SK-N-SH treated with all-trans-retinoic acid at 6 μM for 48 hours (cell line): ENCODE measurements around the gene NINJ2.

Source experiments
- ARNTL ChIP-seq: fragments of 450-650 bp; formaldehyde crosslinking; IDR thresholded peaks from 2 replicates; pipeline ENCODE4 v1.5.0; 2020; ENCODE audit warnings: low read depth, mild to moderate bottlenecking, moderate library complexity, borderline replicate concordance
- ESRRG ChIP-seq: fragments of 250-450 bp; sonication (Bioruptor Pico); IDR thresholded peaks from 2 replicates; pipeline ENCODE4 v1.6.1; 2021; ENCODE audit warnings: mild to moderate bottlenecking
- OSR1 ChIP-seq: fragments of 250-450 bp; sonication (Bioruptor Pico); IDR thresholded peaks from 2 replicates; pipeline ENCODE4 v1.8.0; 2022; ENCODE audit warnings: moderate library complexity, mild to moderate bottlenecking, inconsistent platforms
- PPARA ChIP-seq: fragments of 250-450 bp; sonication (Bioruptor Pico); IDR thresholded peaks from 2 replicates; pipeline ENCODE4 v1.5.0; 2020; ENCODE audit warnings: mild to moderate bottlenecking, borderline replicate concordance
- RARB ChIP-seq: fragments of 250-450 bp; sonication (Bioruptor Pico); IDR thresholded peaks from 2 replicates; pipeline ENCODE4 v1.8.0; 2021; ENCODE audit warnings: mild to moderate bottlenecking, moderate library complexity
- ZC3H10 ChIP-seq: fragments of 250-450 bp; sonication (Bioruptor Pico); IDR thresholded peaks from 2 replicates; pipeline ENCODE4 v1.5.1; 2021; ENCODE audit warnings: mild to moderate bottlenecking, moderate library complexity
- ZFP3 ChIP-seq: fragments of 250-450 bp; sonication (Bioruptor Pico); IDR thresholded peaks from 2 replicates; pipeline ENCODE4 v1.5.0; 2020; ENCODE audit warnings: mild to moderate bottlenecking, moderate library complexity
- ZFP30 ChIP-seq: fragments of 450-650 bp; formaldehyde crosslinking; IDR thresholded peaks from 2 replicates; pipeline ENCODE4 v1.5.0; 2022; ENCODE audit warnings: mild to moderate bottlenecking, moderate library complexity
- TF ChIP-seq, protein P1 (sequence below): fragments of 250-450 bp; sonication (Bioruptor Pico); IDR thresholded peaks from 2 replicates; pipeline ENCODE4 v1.8.0; 2020; ENCODE audit warnings: mild to moderate bottlenecking, moderate library complexity, borderline replicate concordance

DNA sequence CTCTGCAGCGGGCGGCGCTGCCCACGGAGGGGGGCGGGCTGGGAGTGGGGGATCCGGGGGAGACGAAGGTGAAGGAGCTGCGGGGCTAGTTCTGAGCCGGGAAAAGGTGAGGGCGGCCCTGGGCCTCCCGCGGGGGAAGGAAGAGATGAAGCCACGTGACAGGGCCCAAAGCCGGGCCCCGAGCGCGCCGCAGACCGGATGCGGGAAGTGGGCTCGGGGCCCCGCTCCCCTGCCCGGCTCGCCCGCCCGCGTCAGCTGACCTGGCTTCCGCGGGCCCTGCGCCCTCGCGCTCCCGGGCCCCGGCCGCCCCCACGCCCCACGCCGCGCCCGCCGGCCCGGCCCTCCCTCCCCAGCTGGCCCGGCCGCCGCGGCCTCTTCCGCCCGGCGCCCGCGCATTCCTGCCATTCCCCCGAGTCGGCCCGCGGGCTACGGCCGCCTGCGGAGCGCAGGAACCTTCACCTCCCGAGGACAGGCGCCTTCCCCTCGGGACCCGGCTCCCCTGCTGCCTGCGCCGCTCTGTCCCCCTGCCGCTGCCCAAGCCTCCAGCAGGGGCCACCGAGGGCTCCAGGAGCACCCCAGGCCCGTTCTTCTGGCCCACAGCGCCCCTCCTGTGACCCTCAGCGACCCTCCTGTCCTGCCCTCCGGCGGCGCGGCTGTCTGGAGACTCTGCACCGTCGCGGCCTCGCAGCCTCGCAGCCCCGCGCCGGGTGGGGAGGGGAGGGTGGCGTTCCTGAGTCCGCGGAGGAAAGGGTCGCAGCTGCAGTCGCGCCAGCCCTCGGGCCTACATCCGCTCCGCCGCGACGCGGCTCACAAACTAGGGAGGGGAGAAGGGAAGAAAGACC lies 20.4 kb downstream of the NINJ2 start:
- TF ChIP-seq ESRRG (no peak), RARB (no peak), ARNTL (CRISPR knock-in tag) (no peak), ZFP30 (no peak), ZC3H10 (CRISPR knock-in tag) (no peak), OSR1 (no peak), PPARA (CRISPR knock-in tag) (no peak), ZFP3 (no peak)
- TF ChIP-seq, protein P1, sequence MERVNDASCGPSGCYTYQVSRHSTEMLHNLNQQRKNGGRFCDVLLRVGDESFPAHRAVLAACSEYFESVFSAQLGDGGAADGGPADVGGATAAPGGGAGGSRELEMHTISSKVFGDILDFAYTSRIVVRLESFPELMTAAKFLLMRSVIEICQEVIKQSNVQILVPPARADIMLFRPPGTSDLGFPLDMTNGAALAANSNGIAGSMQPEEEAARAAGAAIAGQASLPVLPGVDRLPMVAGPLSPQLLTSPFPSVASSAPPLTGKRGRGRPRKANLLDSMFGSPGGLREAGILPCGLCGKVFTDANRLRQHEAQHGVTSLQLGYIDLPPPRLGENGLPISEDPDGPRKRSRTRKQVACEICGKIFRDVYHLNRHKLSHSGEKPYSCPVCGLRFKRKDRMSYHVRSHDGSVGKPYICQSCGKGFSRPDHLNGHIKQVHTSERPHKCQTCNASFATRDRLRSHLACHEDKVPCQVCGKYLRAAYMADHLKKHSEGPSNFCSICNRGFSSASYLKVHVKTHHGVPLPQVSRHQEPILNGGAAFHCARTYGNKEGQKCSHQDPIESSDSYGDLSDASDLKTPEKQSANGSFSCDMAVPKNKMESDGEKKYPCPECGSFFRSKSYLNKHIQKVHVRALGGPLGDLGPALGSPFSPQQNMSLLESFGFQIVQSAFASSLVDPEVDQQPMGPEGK (CRISPR knock-in tag), result no peak
